GM19438 (cell line): ENCODE measurements around the gene YTHDF2.

Experiments
- ATAC-seq: cut with Tn5 transposase; IDR thresholded peaks from one replicate; pipeline ENCODE4 v1.9.1; 2021; ENCODE audit warnings: low read depth; ENCODE audit not compliant: unreplicated experiment

Gene YTHDF2

DNA sequence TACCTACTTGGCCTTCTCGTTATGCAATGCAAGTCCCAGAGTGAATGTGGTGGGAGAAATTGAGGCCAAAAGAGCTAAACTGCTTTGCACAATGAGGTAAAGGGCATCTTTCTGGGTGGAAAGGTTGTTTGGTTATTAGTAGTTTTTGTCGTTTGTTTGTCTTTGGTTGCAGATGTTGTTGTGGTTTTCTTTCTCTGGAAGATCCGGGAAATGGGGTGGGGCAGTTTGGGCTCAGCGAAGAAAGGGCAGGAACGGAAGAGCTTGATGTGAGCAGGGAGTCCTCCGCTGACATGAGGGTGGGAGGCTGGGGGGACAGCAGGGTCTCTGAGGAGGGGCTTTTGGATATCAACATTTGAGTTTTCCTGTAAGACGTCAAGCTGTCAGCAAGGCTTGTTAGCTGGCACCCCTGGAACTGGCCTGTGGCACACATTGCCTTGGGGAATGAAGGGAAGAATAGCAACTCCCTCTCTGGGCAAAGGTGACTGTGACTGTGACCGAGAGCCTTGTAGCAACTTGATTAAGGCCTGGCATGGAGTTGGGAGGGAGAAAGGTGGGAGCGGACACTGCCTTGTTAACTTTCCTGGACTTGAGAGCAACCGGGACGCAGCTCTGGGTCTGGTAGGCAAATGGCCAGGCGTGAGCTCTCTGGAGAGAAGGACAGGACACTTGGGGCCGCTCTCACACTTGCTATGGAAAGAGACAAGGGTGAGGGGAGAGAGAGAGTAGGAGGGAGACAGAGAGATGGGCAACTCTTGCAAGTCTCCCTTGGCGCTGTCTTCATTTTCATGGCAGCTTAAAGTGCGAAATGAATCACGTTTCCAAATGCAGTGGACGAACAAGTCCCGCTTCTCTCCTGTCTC, 59.8 kb downstream of the YTHDF2 start:
- ATAC-seq = no peak

- ATAC-seq = no peak
Observed at GRCh38 chr1:28800324-28800723, 63.6 kb downstream of the YTHDF2 start.

DNA sequence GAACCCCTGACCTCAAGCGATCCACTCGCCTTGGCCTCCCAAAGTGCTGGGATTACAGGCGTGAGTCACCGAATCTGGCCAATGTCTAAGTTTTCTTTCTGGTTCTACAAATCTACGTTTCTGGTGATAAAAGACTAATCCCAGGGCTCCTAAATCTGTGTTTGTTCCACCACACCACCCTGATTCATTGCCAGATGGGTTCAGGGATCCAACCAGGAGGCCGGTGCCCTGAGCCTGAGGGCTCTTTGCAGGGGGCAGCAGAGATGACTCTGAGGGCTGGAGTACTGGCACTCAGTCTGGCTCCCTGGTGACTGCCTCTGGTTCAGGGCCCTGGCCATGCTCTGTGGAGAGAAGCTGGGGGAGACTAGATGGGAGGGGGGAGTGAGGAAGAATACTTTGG, 64.7 kb downstream of the YTHDF2 start:
- ATAC-seq = no peak

GRCh38 chr1:28803051-28803450, 66.3 kb downstream of the YTHDF2 start:
- no peak for ATAC-seq

GRCh38 chr1:28803662-28804061, 66.9 kb downstream of the YTHDF2 start:
- ATAC-seq = no peak

DNA sequence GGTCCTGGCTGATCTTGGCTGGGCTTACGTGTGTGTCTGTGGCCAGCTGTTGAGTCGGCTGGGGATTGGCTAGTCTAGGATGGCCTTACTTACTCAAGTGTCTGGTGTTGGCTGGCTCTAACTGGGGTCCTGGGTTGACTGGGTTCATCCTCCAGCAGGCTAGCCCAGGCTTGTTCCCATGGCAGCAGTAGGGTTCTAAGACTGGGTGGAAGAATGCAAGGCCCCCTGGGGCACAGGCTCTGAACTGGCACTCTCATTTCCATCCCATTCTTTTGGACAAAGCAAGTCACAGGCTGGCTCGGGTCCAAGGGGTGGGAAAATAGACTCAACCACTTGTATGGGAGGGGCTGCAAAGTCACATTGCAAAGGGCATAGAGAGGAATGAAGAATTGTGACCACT, 67.3 kb downstream of the YTHDF2 start:
- no peak for ATAC-seq

DNA sequence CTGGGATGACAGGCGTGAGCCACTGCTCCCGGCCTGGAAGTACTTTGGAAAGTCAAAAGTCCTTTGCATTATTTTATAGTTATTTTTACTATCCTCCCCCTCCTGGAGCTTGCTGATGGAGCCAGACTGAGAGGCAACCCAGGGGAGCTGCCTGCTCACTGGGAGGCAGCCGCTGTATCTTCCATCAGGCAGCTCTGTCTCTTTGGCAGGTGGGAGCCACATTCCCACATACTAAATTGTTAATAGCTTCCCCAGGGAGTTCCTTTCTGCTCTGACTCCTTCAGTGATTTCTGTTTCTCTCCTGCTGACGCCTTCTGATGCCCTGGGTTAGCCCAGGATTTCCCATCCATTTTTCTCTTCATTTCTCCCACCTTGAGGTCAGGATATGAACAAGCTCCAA, 70.3 kb downstream of the YTHDF2 start:
- no peak for ATAC-seq

GRCh38 chr1:28807986-28808385, 71.2 kb downstream of the YTHDF2 start:
- ATAC-seq = no peak

GRCh38 chr1:28811369-28811765, 74.6 kb downstream of the YTHDF2 start:
- ATAC-seq = no peak

DNA sequence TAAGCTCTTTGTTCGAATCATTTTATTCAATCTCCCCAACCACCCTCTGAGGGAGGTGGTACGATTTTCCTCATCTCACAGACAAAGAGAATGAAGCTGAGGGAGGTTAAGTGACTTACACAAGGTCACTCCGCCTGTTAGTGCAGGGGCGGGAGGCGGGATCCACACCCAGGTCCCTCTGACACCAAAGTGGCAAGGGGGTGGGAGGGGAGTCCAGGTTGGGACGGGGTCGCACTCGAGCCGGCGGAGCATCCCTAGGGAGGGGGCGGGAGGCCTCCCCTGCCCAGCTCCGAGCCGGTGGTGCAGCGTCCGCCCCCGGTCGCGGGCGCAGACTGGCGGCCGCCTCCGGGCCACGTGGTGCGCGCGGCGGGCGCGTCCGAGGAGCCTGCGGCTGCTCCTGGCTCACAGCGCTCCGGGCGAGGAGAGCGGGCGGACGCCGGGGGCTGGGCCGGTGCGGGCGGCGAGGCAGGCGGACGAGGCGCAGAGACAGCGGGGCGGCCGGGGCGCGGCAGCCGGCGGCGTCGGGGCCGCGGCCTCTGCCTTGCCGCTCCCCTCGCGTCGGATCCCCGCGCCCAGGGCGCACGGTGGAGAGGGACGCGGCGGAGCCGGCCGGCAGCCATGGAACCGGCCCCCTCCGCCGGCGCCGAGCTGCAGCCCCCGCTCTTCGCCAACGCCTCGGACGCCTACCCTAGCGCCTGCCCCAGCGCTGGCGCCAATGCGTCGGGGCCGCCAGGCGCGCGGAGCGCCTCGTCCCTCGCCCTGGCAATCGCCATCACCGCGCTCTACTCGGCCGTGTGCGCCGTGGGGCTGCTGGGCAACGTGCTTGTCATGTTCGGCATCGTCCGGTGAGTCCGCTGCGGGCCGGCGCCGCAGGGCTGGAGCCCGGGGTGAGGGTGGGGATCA, 75.3 kb downstream of the YTHDF2 start, which contains the start of gene OPRD1:
OPRD1 (plus strand) TSS at position 405 of the 903 bp plus-strand sequence; CDS start at position 619, 214 bp downstream.
- no peak for ATAC-seq

GRCh38 chr1:28812669-28813468, 76.1 kb downstream of the YTHDF2 start:
- ATAC-seq = no peak

DNA sequence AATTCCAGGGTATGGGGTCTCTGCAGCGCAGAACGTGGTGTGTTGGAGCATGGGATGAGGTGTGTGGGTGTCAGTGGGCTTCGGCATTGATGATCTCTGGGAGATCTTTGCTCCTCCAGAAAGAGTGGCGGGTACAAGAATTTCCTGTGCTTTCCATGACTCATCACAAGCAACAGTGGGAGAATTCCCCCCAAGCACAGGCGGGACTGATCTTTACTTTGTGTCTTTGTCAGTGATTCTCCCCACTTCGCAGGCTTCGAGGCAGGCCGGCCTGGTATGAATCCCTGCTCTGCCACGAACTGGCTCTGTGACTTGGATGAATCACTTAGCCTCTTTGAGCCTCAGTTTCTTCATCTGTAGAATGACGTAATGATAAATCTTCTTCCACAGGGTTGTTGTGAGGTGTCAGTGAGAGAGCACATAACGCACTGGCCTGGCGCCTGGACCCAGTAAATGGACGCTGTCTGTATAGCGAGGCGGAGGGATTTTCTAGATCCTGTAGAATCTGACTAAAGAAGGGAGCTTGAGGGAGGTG, 77.3 kb downstream of the YTHDF2 start:
- no peak for ATAC-seq

- no peak for ATAC-seq
Observed at GRCh38 chr1:28815533-28816185, 78.9 kb downstream of the YTHDF2 start.

DNA sequence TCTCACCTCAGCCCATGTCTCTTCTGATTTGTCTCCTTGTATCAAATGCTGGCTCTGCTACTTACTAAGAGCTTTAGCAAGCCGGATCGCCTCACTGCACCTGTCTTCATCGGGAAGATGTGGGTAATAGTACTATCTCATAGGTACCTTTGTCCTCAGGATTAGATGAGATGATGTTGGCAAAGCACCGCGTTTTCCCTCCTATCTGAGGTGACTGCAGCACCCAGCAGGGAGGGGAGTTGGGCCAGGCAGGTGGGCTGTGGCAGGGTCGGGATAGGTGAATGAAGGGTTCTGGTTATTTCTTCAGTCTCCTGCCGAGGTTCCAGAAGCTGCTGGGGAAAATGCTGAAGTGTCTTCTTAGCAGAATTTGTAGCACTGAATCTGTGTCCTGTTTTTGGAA, 80.4 kb downstream of the YTHDF2 start:
- ATAC-seq = no peak

DNA sequence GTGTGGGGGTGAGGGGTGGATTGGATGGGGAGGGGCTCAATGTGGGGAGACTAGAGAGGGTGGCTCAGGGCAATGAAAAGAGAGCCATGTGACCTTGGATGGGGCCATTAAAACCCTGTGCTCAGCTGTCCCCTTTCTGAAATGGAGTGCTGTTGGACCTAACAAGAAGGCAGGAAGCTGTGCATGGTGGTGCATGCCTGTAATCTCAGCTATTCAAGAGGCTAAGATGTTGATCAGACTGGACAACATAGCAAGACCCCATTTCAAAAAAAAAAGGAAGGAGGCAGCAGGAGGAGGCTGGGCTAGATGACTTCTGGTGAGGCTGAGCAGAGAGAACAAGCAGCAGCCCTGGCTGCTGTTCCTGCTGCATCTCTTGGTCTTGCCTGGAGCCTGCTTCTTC, 82.3 kb downstream of the YTHDF2 start:
- ATAC-seq = no peak
